ENCODE results near the gene HSPA2.

The HSPA2 gene

GRCh38 chr14:64540208-64541202 is at the start of gene HSPA2:
Gene HSPA2, plus strand, starts transcription at chr14:64540741. Its CDS starts 109 bp downstream, at chr14:64540850.
- DNase-seq (ENCODE audit: low read depth, low spot score) = peak; percentile 99

GRCh38 chr14:64491637-64492036 is 48.9 kb upstream of the HSPA2 start:
- no peak for DNase-seq (ENCODE audit: low read depth, low spot score)

GRCh38 chr14:64493455-64493854 is 47.1 kb upstream of the HSPA2 start:
- no peak for DNase-seq (ENCODE audit: low read depth, low spot score)

GRCh38 chr14:64495252-64495651 is 45.3 kb upstream of the HSPA2 start:
- DNase-seq (ENCODE audit: low read depth, low spot score) = no peak

- DNase-seq (ENCODE audit: low read depth, low spot score) = no peak
These were observed 43.8 kb upstream of the HSPA2 start for GRCh38 chr14:64496764-64497163.

DNA sequence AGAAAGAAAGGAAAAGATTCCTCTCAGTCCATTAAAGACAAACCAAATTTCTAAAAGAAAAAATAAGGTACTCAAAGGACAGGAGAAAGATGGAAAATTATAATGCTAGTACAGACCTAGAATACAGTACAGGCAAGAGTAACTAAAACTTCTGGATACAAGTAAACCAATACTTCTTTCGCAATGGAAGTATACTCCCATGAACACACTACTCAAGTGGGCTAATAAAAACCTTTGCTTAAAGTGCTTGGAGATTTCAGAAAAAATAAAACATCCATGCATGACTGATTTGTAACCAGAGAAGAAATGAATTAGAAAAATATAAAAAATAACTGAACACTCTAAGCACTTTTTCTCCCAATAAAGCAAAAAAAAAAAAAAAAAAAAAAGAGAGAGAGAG is 40.5 kb upstream of the HSPA2 start:
- DNase-seq (ENCODE audit: low read depth, low spot score) = no peak

DNA sequence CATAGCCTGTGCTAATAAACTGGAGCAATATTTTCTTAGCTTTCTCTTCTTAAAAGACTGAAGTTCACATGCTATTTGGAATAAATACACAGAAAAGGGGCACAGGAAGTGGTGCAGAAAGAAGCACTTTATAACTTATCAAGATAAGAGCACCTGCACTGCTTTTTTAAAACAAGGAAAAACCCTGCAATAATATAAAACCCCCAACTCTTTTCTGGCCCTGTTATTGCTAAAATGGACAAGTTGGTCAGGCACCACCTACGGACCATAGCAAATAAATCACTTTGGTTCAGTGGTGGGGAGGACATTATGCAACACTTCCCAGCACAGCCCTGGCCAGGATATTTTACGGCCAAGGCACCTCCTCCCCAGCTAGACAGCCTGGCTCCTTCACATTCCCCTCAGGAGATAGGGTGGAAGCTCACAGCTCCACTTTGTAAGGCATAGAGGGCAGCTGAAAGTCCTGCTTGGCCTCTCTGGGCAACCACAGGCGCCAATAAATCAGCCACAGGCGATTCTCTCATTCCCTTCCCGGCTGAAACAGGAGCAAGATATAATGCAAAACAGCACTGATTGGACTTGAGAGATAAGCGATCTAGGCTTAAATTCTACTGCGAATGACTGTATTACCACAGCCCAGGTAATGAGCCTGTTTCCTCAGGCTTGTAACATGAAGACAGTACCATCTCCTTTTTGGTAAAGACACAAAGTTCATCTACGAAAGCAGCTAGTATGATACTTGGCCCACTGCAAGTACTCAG is 39.0 kb upstream of the HSPA2 start:
- DNase-seq (ENCODE audit: low read depth, low spot score) = no peak

GRCh38 chr14:64502456-64502855 is 38.1 kb upstream of the HSPA2 start:
- no peak for DNase-seq (ENCODE audit: low read depth, low spot score)

DNA sequence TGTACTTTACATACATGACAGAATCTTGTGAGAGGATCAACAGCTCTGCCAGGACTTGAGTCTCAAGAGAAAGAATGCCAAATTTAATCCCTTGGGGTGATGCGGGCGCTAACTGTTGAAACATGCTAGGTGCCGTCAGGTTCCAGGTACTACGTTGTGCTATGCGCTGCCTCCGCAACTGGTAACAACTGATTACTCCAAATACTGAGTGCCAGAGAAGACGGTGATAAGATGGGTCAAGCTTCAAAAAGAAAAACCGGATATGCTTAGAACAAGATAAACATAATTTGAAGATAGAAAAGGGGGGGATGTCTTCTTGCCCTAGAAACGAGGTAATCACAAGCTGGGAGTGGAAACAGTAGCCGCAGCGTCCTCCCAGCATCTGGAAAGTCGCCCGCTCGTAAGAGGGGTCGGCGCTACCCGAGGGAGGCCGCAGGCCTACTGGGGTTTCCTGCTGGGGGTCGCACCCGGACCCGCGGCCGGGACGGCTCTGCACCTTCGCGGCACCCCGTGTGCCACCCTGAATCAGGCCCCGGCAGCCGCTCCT is 37.6 kb upstream of the HSPA2 start:
- DNase-seq (ENCODE audit: low read depth, low spot score) = no peak

DNA sequence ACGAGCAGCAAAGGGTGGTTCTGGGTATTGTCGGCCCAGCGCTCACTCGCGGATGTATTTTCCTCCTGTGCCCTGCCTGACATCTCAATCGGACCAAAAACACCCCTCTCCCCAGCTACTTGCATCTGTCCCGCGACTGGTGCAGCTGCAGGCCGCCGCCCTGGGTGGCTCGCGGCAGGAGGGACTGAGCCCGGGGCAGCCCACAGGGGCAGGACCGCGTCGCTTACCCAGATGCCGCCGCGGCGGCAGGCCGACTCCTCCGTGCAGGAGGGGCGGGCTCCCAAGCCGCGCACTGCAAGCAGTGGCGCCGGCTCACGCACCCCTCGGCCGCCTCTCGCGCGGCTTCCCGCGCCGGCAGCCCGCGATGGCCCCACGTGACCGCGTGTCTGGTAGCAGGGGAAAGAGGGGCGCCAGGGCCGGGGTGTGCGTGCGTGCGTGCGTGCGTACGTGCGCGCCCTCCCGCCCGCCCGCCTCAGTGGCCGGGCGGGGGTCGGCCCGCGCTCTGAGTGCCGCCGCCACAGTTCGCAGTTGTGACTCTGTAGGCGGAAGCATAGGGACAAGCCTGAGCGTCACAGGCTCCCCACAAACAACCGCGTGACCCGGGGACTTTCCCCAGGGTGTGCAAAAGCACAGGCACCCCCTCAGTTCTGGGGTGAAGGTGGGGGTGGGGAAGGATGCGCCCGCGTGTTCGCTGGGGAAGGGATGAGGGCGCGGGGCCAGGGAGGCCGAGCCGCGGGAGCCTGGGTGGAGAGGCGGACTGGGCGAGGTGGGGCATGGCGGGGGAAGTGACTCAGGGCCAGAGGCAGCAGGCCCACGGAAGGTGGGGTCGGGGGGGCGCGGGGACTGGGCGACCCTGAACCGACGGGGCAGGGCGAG is 36.9 kb upstream of the HSPA2 start, which contains the start of gene ZBTB25:
ZBTB25 (minus strand) TSS at position 405 of the 876 bp plus-strand sequence. CDS start 13,305 bp downstream, outside the sequence.
- DNase-seq (ENCODE audit: low read depth, low spot score) = peak; percentile 82

DNA sequence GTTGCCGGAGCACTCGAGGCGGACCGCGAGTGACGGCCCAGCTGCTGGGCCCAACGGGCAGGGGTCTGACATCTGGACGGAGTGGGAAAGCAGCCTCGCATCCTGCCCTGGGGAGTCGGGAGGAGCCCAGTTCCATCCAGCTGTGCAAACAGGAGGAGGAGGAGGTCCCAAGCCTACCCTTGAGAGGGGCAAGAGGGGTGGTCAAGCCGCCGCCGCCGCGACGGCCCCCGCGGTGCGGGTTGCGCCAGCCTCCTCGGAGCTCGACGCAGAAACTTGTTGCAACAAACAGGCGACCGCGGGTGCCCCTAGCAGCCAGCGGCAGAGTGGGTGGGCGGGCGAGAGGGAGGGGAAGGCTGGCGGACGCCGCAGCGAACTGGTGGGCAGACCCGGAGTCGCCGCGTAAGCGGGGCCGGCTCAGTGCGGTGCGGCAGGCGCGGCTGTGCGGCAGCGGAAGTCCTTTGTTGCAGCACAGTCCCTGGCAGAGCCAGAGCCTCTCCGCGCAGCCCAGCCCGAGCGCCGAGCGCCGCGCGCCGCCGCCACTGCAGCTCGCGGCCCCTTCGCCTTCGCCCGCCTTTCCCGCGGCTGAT is 36.1 kb upstream of the HSPA2 start, which contains the start of gene ZBTB1:
ZBTB1 (plus strand) TSS at position 461 of the 587 bp plus-strand sequence. CDS start 16,735 bp downstream, outside the sequence.
- DNase-seq (ENCODE audit: low read depth, low spot score) = peak; percentile 86

GRCh38 chr14:64504897-64505794 is 35.4 kb upstream of the HSPA2 start:
- DNase-seq (ENCODE audit: low read depth, low spot score) = peak; percentile 54

- no peak for DNase-seq (ENCODE audit: low read depth, low spot score)
These were observed 33.8 kb upstream of the HSPA2 start for GRCh38 chr14:64506721-64507120.

GRCh38 chr14:64507376-64508156 is 33.0 kb upstream of the HSPA2 start:
- no peak for DNase-seq (ENCODE audit: low read depth, low spot score)

DNA sequence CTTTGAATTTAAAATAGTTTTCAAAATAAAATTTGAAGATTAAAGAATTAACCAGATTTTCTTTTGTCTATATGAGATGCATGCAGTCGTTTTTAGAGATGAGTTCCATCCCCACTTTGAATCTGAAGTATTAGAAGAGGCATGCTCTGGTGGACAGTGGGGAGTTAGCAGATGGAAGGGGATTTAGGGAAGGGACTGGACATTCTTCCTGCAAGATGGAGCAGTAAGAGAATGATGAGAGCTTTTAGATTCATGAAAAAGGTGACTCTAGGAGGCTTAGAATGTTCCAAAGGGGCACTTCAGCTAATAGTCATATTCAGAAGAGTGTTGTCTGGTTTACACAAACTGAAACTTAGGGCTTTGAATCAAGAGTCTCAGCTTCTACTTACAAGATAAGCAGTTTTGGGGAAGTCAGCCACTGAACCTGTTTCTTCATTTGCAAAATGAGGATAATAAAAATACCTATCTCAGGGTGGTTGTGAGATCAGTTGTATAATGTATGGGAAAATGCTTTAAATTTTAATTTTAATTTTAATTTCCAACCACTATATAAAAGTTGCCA is 32.2 kb upstream of the HSPA2 start:
- no peak for DNase-seq (ENCODE audit: low read depth, low spot score)

- no peak for DNase-seq (ENCODE audit: low read depth, low spot score)
These were observed 31.5 kb upstream of the HSPA2 start for GRCh38 chr14:64509036-64509435.

GRCh38 chr14:64510825-64511671 is 29.5 kb upstream of the HSPA2 start:
- DNase-seq (ENCODE audit: low read depth, low spot score) = peak; percentile 40

Data from smooth muscle cell of the brain vasculature (primary cell).